ENCODE results near the gene MAPK4.

Gene MAPK4

DNA sequence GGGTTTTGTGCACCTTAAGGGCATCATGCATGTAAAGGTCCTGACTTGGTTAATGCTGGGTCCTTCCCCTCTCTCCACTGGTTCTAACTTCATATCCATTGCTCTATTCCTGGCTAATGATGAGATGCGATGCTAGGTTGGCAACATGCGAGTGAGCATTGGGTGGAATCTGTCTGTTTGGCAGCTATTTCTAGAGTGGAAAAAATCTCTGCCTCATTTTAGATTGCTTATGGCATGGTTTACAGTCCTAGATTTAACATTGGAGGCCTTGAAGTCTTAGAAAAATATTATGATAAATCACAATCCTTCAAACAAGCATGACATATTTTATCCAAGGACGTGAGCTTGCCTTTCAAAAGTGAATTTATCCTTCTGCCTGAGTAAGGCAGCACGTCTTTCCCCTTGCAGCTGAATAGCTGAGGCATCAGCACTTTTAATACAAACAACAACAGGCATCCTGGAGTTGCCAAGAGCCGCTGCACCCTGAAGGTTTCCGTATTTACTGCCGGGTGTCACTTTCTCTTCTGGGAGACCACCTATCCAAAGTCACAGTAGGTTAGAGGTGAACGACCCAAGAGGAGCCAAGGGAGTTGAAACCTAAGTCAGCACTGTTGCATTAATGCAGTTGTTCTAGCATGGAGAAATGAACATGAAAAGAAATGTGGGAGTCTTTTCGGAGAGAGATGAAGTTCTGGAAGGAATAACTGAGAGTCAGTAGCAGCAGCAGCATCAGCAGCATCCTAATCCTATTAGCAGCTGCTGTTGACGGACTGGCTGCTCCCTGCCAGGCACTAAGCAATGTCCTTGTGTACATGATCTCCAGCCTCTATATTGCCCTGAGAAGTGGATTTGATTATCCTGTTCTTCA is 78.4 kb downstream of the MAPK4 start:
- Histone ChIP-seq H3K27ac (ENCODE audit: low read depth, low read length) (no peak overlapping the region), H4K20me1 (ENCODE audit: low read depth, low read length) (no peaks in the 10 kb centered on the region), H3K9ac (ENCODE audit: low read length) (no peak overlapping the region), H3K27me3 (ENCODE audit: low read length) (no peaks in the 10 kb centered on the region), H3K4me3 (ENCODE audit: insufficient read depth, low read length, poor library complexity, severe bottlenecking) (no peak overlapping the region), H2AFZ (ENCODE audit: low read depth, low read length, severe bottlenecking) (no peak overlapping the region), H3K9me2 (replicated peaks; ENCODE audit: insufficient read depth, low read length) (no peaks in the 10 kb centered on the region), H3F3A (ENCODE audit: insufficient read depth) (no peaks in the 10 kb centered on the region), H3K36me3 (ENCODE audit: low read length) (no peaks in the 10 kb centered on the region), H3K4me2 (ENCODE audit: low read depth, low read length, poor library complexity, severe bottlenecking) (no peak overlapping the region), H3K79me2 (ENCODE audit: insufficient read depth, low read length) (no peaks in the 10 kb centered on the region), H3K9me3 (ENCODE audit: insufficient read depth, low read length) (no peaks in the 10 kb centered on the region)
- TF ChIP-seq, protein P1, sequence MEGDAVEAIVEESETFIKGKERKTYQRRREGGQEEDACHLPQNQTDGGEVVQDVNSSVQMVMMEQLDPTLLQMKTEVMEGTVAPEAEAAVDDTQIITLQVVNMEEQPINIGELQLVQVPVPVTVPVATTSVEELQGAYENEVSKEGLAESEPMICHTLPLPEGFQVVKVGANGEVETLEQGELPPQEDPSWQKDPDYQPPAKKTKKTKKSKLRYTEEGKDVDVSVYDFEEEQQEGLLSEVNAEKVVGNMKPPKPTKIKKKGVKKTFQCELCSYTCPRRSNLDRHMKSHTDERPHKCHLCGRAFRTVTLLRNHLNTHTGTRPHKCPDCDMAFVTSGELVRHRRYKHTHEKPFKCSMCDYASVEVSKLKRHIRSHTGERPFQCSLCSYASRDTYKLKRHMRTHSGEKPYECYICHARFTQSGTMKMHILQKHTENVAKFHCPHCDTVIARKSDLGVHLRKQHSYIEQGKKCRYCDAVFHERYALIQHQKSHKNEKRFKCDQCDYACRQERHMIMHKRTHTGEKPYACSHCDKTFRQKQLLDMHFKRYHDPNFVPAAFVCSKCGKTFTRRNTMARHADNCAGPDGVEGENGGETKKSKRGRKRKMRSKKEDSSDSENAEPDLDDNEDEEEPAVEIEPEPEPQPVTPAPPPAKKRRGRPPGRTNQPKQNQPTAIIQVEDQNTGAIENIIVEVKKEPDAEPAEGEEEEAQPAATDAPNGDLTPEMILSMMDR (IDR thresholded peaks at IDR 0.05; ENCODE audit: insufficient read depth, low read length, poor library complexity, severe bottlenecking) = no peak
- no peak for TF ChIP-seq EZH2phosphoT487 (conservative IDR thresholded peaks at IDR 0.05; ENCODE audit: low read length)

- Histone ChIP-seq H3K4me2 (ENCODE audit: low read depth, low read length, poor library complexity, severe bottlenecking) (no peak overlapping the region), H3F3A (ENCODE audit: insufficient read depth) (no peaks in the 10 kb centered on the region), H3K4me3 (ENCODE audit: insufficient read depth, low read length, poor library complexity, severe bottlenecking) (no peak overlapping the region), H3K9me3 (ENCODE audit: insufficient read depth, low read length) (no peaks in the 10 kb centered on the region), H3K36me3 (ENCODE audit: low read length) (no peaks in the 10 kb centered on the region), H3K9ac (ENCODE audit: low read length) (no peak overlapping the region), H2AFZ (ENCODE audit: low read depth, low read length, severe bottlenecking) (no peak overlapping the region), H3K79me2 (ENCODE audit: insufficient read depth, low read length) (no peaks in the 10 kb centered on the region), H3K9me2 (replicated peaks; ENCODE audit: insufficient read depth, low read length) (no peaks in the 10 kb centered on the region), H4K20me1 (ENCODE audit: low read depth, low read length) (no peaks in the 10 kb centered on the region), H3K27ac (ENCODE audit: low read depth, low read length) (no peak overlapping the region), H3K27me3 (ENCODE audit: low read length) (no peaks in the 10 kb centered on the region)
- TF ChIP-seq EZH2phosphoT487 (conservative IDR thresholded peaks at IDR 0.05; ENCODE audit: low read length) = no peak
- TF ChIP-seq, protein P1 (IDR thresholded peaks at IDR 0.05; ENCODE audit: insufficient read depth, low read length, poor library complexity, severe bottlenecking) = no peak
Observed at GRCh38 chr18:50638884-50639420, 79.1 kb downstream of the MAPK4 start.

GRCh38 chr18:50639711-50640110 is 79.8 kb downstream of the MAPK4 start:
- Histone ChIP-seq H4K20me1 (ENCODE audit: low read depth, low read length) (no peaks in the 10 kb centered on the region), H3K79me2 (ENCODE audit: insufficient read depth, low read length) (no peaks in the 10 kb centered on the region), H3K9me2 (replicated peaks; ENCODE audit: insufficient read depth, low read length) (no peaks in the 10 kb centered on the region), H3K36me3 (ENCODE audit: low read length) (no peaks in the 10 kb centered on the region), H3K4me3 (ENCODE audit: insufficient read depth, low read length, poor library complexity, severe bottlenecking) (no peak overlapping the region), H3K9ac (ENCODE audit: low read length) (no peak overlapping the region), H3K27ac (ENCODE audit: low read depth, low read length) (no peak overlapping the region), H3K9me3 (ENCODE audit: insufficient read depth, low read length) (no peaks in the 10 kb centered on the region), H2AFZ (ENCODE audit: low read depth, low read length, severe bottlenecking) (no peak overlapping the region), H3K4me2 (ENCODE audit: low read depth, low read length, poor library complexity, severe bottlenecking) (no peak overlapping the region), H3K27me3 (ENCODE audit: low read length) (no peaks in the 10 kb centered on the region), H3F3A (ENCODE audit: insufficient read depth) (no peaks in the 10 kb centered on the region)
- TF ChIP-seq, protein P1 (IDR thresholded peaks at IDR 0.05; ENCODE audit: insufficient read depth, low read length, poor library complexity, severe bottlenecking) = no peak
- TF ChIP-seq EZH2phosphoT487 (conservative IDR thresholded peaks at IDR 0.05; ENCODE audit: low read length) = no peak

Measured in SU-DHL-6 (cell line).